H1 (cell line): ENCODE results near the gene EPHA10. TPM values are rescaled to one million over a fixed set of nuclear protein-coding genes. Genes with fewer than 3 reads are reported as not detected.
A peak's percentile ranks its signal among the peaks of the same experiment; 100 is the strongest.

Experiments used
- CTCF ChIA-PET: fragments of 300-600 bp; sonication (Branson Sonifier 250); formaldehyde crosslinking; loops from one replicate; lab custom pipeline; 2021; ENCODE audit not compliant: partially characterized antibody; lab: Charles Lee
- POLR2A ChIA-PET: fragments of 300-600 bp; sonication (Branson Sonifier 250); formaldehyde crosslinking; loops from one replicate; lab custom pipeline; 2021; ENCODE audit warnings: inconsistent platforms; ENCODE audit not compliant: partially characterized antibody; lab: Charles Lee
- DNase-seq, 2 experiments: peaks; one replicate each; pipeline versions ENCODE4 v3.0.0 to v3.0.0-alpha.2; 2010 to 2022; ENCODE audit warnings: low spot score in 2 of 2, low read depth in 1 of 2, mixed read lengths in 1 of 2
- FAIRE-seq: peaks from 2 replicates; lab custom pipeline; 2011; peaks lifted over from hg19 to GRCh38; lab: Jason Lieb, UNC
- H2AFZ ChIP-seq: 2 replicates; pipeline ENCODE4 v1.8.1; 2012; ENCODE audit warnings: low read length, inconsistent platforms
- H2AK5ac ChIP-seq: 2 replicates; pipeline ENCODE4 v1.6.1; 2013; ENCODE audit warnings: low read depth, low read length
- H2BK120ac ChIP-seq: replicated peaks from 2 replicates; pipeline ENCODE3; 2013; ENCODE audit warnings: low read depth, low read length, inconsistent platforms
- H2BK12ac ChIP-seq: 2 replicates; pipeline ENCODE4 v1.6.1; 2013; ENCODE audit warnings: low read depth, low read length
- H2BK15ac ChIP-seq: 2 replicates; pipeline ENCODE4 v1.6.1; 2013; ENCODE audit warnings: low read length
- H2BK20ac ChIP-seq: 2 replicates; pipeline ENCODE4 v1.6.1; 2013; ENCODE audit warnings: low read length
- H2BK5ac ChIP-seq: 2 replicates; pipeline ENCODE4 v1.6.1; 2013; ENCODE audit warnings: low read depth, low read length
- H3K14ac ChIP-seq: 2 replicates; pipeline ENCODE4 v1.6.1; 2013; ENCODE audit warnings: inconsistent platforms; ENCODE audit not compliant: insufficient read length
- H3K18ac ChIP-seq: 2 replicates; pipeline ENCODE4 v1.6.1; 2013; ENCODE audit warnings: low read length; ENCODE audit errors: extremely low read depth
- H3K23ac ChIP-seq: 2 replicates; pipeline ENCODE4 v1.6.1; 2013; ENCODE audit warnings: inconsistent platforms; ENCODE audit not compliant: insufficient read length
- H3K23me2 ChIP-seq: 2 replicates; pipeline ENCODE4 v1.6.1; 2013; ENCODE audit warnings: low read depth, low read length
- H3K27ac ChIP-seq: 2 replicates; pipeline ENCODE4 v1.6.1; 2011; ENCODE audit warnings: low read depth, low read length, inconsistent platforms
- H3K27me3 ChIP-seq, 4 experiments: replicated peaks in 1 of 4; 1 replicate in 1 of 4; 2 replicates in 3 of 4; pipeline versions ENCODE4 v1.6.1 to v1.8.1; 2011 to 2013; ENCODE audit warnings: low read length in 3 of 4, mild to moderate bottlenecking in 3 of 4, inconsistent platforms in 2 of 4, mixed read lengths in 2 of 4, moderate library complexity in 1 of 4; ENCODE audit not compliant: control insufficient read depth in 3 of 4, insufficient read depth in 3 of 4; ENCODE audit errors: extremely low read depth in 1 of 4
- H3K36me3 ChIP-seq, 4 experiments: 2 replicates each; pipeline versions ENCODE4 v1.6.1 to v1.8.1; 2011 to 2013; ENCODE audit warnings: mild to moderate bottlenecking in 4 of 4, low read length in 3 of 4, moderate library complexity in 2 of 4, control low read depth in 1 of 4, inconsistent platforms in 1 of 4; ENCODE audit not compliant: insufficient read depth in 4 of 4, control insufficient read depth in 2 of 4
- H3K4ac ChIP-seq: replicated peaks from 2 replicates; pipeline ENCODE3; 2013; ENCODE audit warnings: low read length, low read depth, mixed read lengths, inconsistent platforms; ENCODE audit not compliant: insufficient read length
- H3K4me1 ChIP-seq, 4 experiments: replicated peaks in 1 of 4; 1 replicate in 1 of 4; 2 replicates in 3 of 4; pipeline versions ENCODE4 v1.6.1 to v1.8.1; 2011 to 2013; ENCODE audit warnings: low read length in 3 of 4, inconsistent platforms in 2 of 4, mixed read lengths in 1 of 4; ENCODE audit not compliant: insufficient read depth in 4 of 4, control insufficient read depth in 3 of 4
- H3K4me2 ChIP-seq, 2 experiments: 2 replicates each; pipeline versions ENCODE4 v1.6.1 to v1.8.1; 2011 to 2013; ENCODE audit warnings: low read depth in 2 of 2, low read length in 2 of 2, control low read depth in 1 of 2, inconsistent platforms in 1 of 2, mild to moderate bottlenecking in 1 of 2; ENCODE audit not compliant: insufficient read depth in 1 of 2
- H3K4me3 ChIP-seq, 4 experiments: fragments of 200-600, 300-600 bp in 1 of 4; sonication (generic), shearing (Covaris generic), sonication (Bioruptor Twin) in 1 of 4; 2 replicates each; pipeline versions ENCODE4 v1.5.1 to v1.8.1; 2011 to 2016; ENCODE audit warnings: low read length in 4 of 4, low read depth in 3 of 4, control low read depth in 2 of 4, inconsistent platforms in 2 of 4, mild to moderate bottlenecking in 2 of 4, mixed read lengths in 1 of 4, moderate library complexity in 1 of 4; ENCODE audit not compliant: insufficient read depth in 2 of 4; ENCODE audit errors: extremely low read depth in 1 of 4
- H3K56ac ChIP-seq: replicated peaks from 2 replicates; pipeline ENCODE3; 2013; ENCODE audit warnings: low read depth, mild to moderate bottlenecking, mixed read lengths, low read length, inconsistent platforms; ENCODE audit not compliant: insufficient read length
- H3K79me1 ChIP-seq: 2 replicates; pipeline ENCODE4 v1.6.1; 2013; ENCODE audit warnings: low read depth, low read length, control low read depth
- H3K79me2 ChIP-seq, 2 experiments: 2 replicates each; pipeline versions ENCODE4 v1.6.1 to v1.8.1; 2012 to 2013; ENCODE audit warnings: low read length in 2 of 2, mild to moderate bottlenecking in 2 of 2, inconsistent platforms in 1 of 2; ENCODE audit not compliant: insufficient read depth in 2 of 2, control insufficient read depth in 1 of 2
- H3K9ac ChIP-seq, 4 experiments: replicated peaks in 1 of 4; 1 replicate in 1 of 4; 2 replicates in 3 of 4; pipeline versions ENCODE4 v1.6.1 to v1.8.1; 2011 to 2013; ENCODE audit warnings: low read depth in 3 of 4, low read length in 3 of 4, control low read depth in 2 of 4, mild to moderate bottlenecking in 2 of 4, moderate library complexity in 2 of 4, inconsistent platforms in 1 of 4; ENCODE audit errors: extremely low read depth in 1 of 4
- H3K9me3 ChIP-seq, 2 experiments: 2 replicates each; pipeline versions ENCODE4 v1.6.1 to v1.8.1; 2012 to 2013; ENCODE audit warnings: mild to moderate bottlenecking in 2 of 2, moderate library complexity in 2 of 2, control low read depth in 1 of 2, inconsistent platforms in 1 of 2, low read depth in 1 of 2, low read length in 1 of 2, mixed read lengths in 1 of 2; ENCODE audit not compliant: insufficient read depth in 2 of 2
- H4K20me1 ChIP-seq, 2 experiments: replicated peaks in 1 of 2; 2 replicates each; pipeline versions ENCODE3 to v1.8.1; 2011 to 2013; ENCODE audit warnings: inconsistent platforms in 2 of 2, low read length in 2 of 2, mild to moderate bottlenecking in 1 of 2; ENCODE audit not compliant: insufficient read depth in 2 of 2, control insufficient read depth in 1 of 2
- H4K5ac ChIP-seq: 2 replicates; pipeline ENCODE4 v1.6.1; 2013; ENCODE audit warnings: low read length, low read depth, mixed read lengths, inconsistent platforms; ENCODE audit not compliant: insufficient read length
- H4K8ac ChIP-seq: 2 replicates; pipeline ENCODE4 v1.8.0; 2013; ENCODE audit warnings: mild to moderate bottlenecking, moderate library complexity, low read length, inconsistent platforms; ENCODE audit not compliant: insufficient read depth; ENCODE audit errors: extremely low read depth
- H4K91ac ChIP-seq: replicated peaks from 2 replicates; pipeline ENCODE3; 2013; ENCODE audit warnings: low read length, mixed read lengths, inconsistent platforms; ENCODE audit not compliant: insufficient read length
- BRCA1 ChIP-seq: IDR thresholded peaks from 2 replicates; pipeline ENCODE4 v1.6.1; 2012; ENCODE audit warnings: low read depth, low read length, improper control_type of control experiment
- CBX5 ChIP-seq: fragments of 300-800, 300-1000 bp; sonication (generic); IDR thresholded peaks from 2 replicates; pipeline ENCODE4 v1.7.1; 2016; ENCODE audit warnings: antibody characterized with exemption, low read length, low read depth
- CHD1 ChIP-seq: IDR thresholded peaks from 2 replicates; pipeline ENCODE4 v1.6.1; 2012; ENCODE audit warnings: low read depth, low read length, improper control_type of control experiment
- GTF2F1 ChIP-seq: IDR thresholded peaks from 2 replicates; pipeline ENCODE4 v1.6.1; 2012; ENCODE audit warnings: low read depth, low read length, improper control_type of control experiment, borderline replicate concordance
- JUN ChIP-seq: IDR thresholded peaks from 2 replicates; pipeline ENCODE4 v1.6.1; 2011; ENCODE audit warnings: low read depth, mild to moderate bottlenecking, improper control_type of control experiment, low read length
- PHF8 ChIP-seq: fragments of 200-600 bp; sonication (generic); conservative IDR thresholded peaks from 2 replicates; pipeline ENCODE4 v1.7.1; 2012; ENCODE audit warnings: low read depth, mild to moderate bottlenecking, inconsistent platforms, low read length, moderate library complexity
- RFX5 ChIP-seq: IDR thresholded peaks from 2 replicates; pipeline ENCODE4 v1.6.1; 2011; ENCODE audit warnings: low read depth, low read length, improper control_type of control experiment, borderline replicate concordance
- SIN3A ChIP-seq, 2 experiments: IDR thresholded peaks in 1 of 2; conservative IDR thresholded peaks in 1 of 2; 2 replicates each; pipeline ENCODE4 v1.6.1; 2011 to 2012; ENCODE audit warnings: low read length in 2 of 2, improper control_type of control experiment in 1 of 2, low read depth in 1 of 2, mild to moderate bottlenecking in 1 of 2
- TAF7 ChIP-seq: optimal IDR thresholded peaks from 2 replicates; pipeline ENCODE3; 2011; ENCODE audit warnings: low read depth, mild to moderate bottlenecking, inconsistent platforms, low read length, moderate library complexity, borderline replicate concordance
- TEAD4 ChIP-seq: IDR thresholded peaks from 2 replicates; pipeline ENCODE4 v1.6.1; 2012; ENCODE audit warnings: low read depth, low read length, inconsistent platforms, mixed read lengths
- WGBS, 2 experiments: shearing (Covaris generic) in 1 of 2; methylation state at CpG; one replicate each; pipeline versions ENCODE4 v1.1.6 to v1.1.7; 2013 to 2015; ENCODE audit warnings: low lambda C conversion rate in 2 of 2, mixed read lengths in 2 of 2, inconsistent platforms in 1 of 2, low coverage in 1 of 2, missing lambda C conversion rate in 1 of 2; ENCODE audit not compliant: insufficient replicate concordance in 2 of 2, insufficient coverage in 1 of 2, insufficient read length in 1 of 2; ENCODE audit errors: extremely low coverage in 1 of 2, missing lambda C conversion rate in 1 of 2; 5-methylcytosine and 5-hydroxymethylcytosine counted together
- polyA plus RNA-seq, 7 experiments: library from polyadenylated mRNA; depleted of rRNA in 3 of 7; stranded (reverse) in 5 of 7; unstranded in 2 of 7; fragments of >200 nt in 5 of 7; fragments of 200-250 nt in 2 of 7; gene quantifications; 1 replicate in 5 of 7; 2 replicates in 1 of 7; 4 replicates in 1 of 7; pipeline versions ENCODE4 v1.2.1 to v1.2.3, GENCODE V29; 2011 to 2013; ENCODE audit warnings: missing spikeins in 2 of 7, mixed read lengths in 2 of 7
- total RNA-seq: library from RNA; stranded (reverse); fragmentation: NEBNext Ultra II Directional; extraction: Animal tissue kit (Norgen Biotek cat#: 25700); gene quantifications from 2 replicates; pipeline ENCODE4 v1.2.1, GENCODE V29; 2021
- TF ChIP-seq, protein P1 (sequence below): IDR thresholded peaks from 2 replicates; pipeline ENCODE4 v1.6.1; 2012; ENCODE audit warnings: inconsistent platforms

Gene EPHA10
- total and polyA plus RNA-seq, 2 of the 8 experiments (the other 6 are each of a cell fraction or from before 2014, with no cell fraction given), result 0.54 to 1.0 TPM

DNA sequence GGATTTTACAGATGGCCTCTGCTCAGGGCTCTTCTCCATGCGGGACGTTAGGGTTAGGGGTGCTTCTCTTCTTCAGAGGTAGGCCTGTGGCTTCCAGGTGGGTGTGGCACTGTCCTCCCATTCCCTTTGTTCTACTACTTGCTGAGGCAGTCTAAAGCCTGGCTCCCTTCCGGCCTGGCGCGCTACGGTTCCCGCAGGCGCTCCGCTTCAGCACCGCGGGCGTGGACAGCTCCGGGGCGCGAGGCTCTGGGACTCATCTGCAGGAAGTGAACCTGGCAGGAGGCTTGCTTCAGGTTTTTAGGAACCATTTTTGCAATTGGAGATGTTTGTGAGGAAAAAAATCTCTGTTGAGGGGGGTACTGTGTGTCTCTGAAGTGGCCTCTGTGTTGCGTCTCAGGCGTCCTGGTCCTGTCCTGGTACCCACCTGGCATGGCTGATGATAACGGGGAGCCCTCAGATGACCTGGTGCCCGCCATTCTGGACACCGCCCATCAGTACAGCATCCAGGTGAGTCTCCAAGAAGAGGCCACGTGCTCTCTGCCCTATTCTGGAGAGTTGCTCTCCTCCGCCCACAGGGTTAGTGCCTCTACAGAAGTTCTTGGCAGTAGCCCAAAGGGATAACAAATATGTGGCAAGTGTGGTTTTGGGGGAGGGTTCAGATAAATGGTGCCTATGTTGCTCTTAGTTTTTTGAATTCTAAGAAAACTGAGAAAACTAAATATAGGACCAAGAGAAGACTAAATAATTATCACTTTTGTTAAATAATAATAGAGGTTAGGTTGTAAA is 30.6 kb upstream of the EPHA10 start:
- H3K14ac ChIP-seq, result no peak overlapping the region
- peak overlapping the region; percentile 79 to 80 for H3K4me2 ChIP-seq
- no peak overlapping the region for H2BK12ac ChIP-seq
- no peak overlapping the region; the same call in 1 of the 2 replicates for H3K18ac ChIP-seq
- peaks cover 0 to 5% (median 0%) of the 10 kb centered on the region in 4 experiments; a peak in 4 of 8 replicates for H3K36me3 ChIP-seq
- DNase-seq (peak; percentile 61 to 92), FAIRE-seq (peak; percentile 66)
- no peak overlapping the region for H2BK5ac ChIP-seq
- no peak overlapping the region for H2AK5ac ChIP-seq
- H2BK15ac ChIP-seq, result no peak overlapping the region
- H3K79me2 ChIP-seq, result no peaks in the 10 kb centered on the region
- H2BK20ac ChIP-seq, result no peak overlapping the region
- 26% methylated on average over 22 of the region's 22 CpGs; no CpG with 5 or more reads in 1 of the 2 experiments for WGBS, 2 experiments
- H4K5ac ChIP-seq, result no peak overlapping the region
- H4K91ac ChIP-seq, result no peak overlapping the region
- no peak overlapping the region for H3K23ac ChIP-seq
- H3K4me1 ChIP-seq, result peaks cover 0 to 7% (median 5%) of the 10 kb centered on the region in 4 experiments; a peak in 6 of 7 replicates
- H3K79me1 ChIP-seq, result no peaks in the 10 kb centered on the region
- no peaks in the 10 kb centered on the region for H3K9me3 ChIP-seq
- no peak overlapping the region for H3K4ac ChIP-seq
- peaks cover 0 to 9% of the 10 kb centered on the region in 2 experiments for H4K20me1 ChIP-seq
- ChIA-PET CTCF (no interaction called here), POLR2A (interaction anchor here (0.5 to 1.9 kb wide), 6 partner anchors 10 to 111 kb away, joined by 3 to 24 read pairs (median 4); partner anchors contain the start of genes C1orf122, EPHA10, MTF1 and YRDC)
- no peak overlapping the region for H3K56ac ChIP-seq
- H2AFZ ChIP-seq, result no peak overlapping the region
- H3K4me3 ChIP-seq, result peak overlapping the region in 2 of 4 experiments; percentile 72 to 79; a peak in 3 of 8 replicates
- no peak overlapping the region for H3K27ac ChIP-seq
- no peak overlapping the region for H2BK120ac ChIP-seq
- peaks cover 8% of the 10 kb centered on the region for H3K23me2 ChIP-seq
- peak overlapping the region in 1 of 4 experiments; percentile 2; a peak in 1 of 7 replicates for H3K9ac ChIP-seq
- peaks cover 10 to 36% (median 31%) of the 10 kb centered on the region in 4 experiments for H3K27me3 ChIP-seq
- no peak overlapping the region for H4K8ac ChIP-seq
- TF ChIP-seq JUN (no peak), CBX5 (no peak), GTF2F1 (no peak), PHF8 (no peak), SIN3A (conservative IDR thresholded peaks at IDR 0.05 in 1 of 2, IDR thresholded peaks at IDR 0.05 in 1 of 2; ENCODE audit: low read depth in 1 of 2, low read length in 2 of 2) (peak; percentile 98 to 99), TEAD4 (no peak), BRCA1 (no peak), TAF7 (peak; percentile 47), CHD1 (no peak), RFX5 (no peak)
- TF ChIP-seq, protein P1, sequence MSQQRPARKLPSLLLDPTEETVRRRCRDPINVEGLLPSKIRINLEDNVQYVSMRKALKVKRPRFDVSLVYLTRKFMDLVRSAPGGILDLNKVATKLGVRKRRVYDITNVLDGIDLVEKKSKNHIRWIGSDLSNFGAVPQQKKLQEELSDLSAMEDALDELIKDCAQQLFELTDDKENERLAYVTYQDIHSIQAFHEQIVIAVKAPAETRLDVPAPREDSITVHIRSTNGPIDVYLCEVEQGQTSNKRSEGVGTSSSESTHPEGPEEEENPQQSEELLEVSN, result peak; percentile 60
